AG09309 (cell line): ENCODE measurements around the gene PERM1.

Source experiments
- DNase-seq: peaks from one replicate; pipeline ENCODE4 v3.0.0-alpha.2; 2010; ENCODE audit warnings: low read depth
- H3K4me3 ChIP-seq: 2 replicates; pipeline ENCODE4 v1.5.1; 2011; ENCODE audit warnings: mild to moderate bottlenecking, low read depth, low read length, moderate library complexity; ENCODE audit not compliant: control insufficient read depth
- TF ChIP-seq, protein P1 (sequence below): IDR thresholded peaks from 2 replicates; pipeline ENCODE4 v1.5.1; 2011; ENCODE audit warnings: mild to moderate bottlenecking, low read depth, low read length, inconsistent platforms; ENCODE audit not compliant: insufficient read depth, control insufficient read depth; ENCODE audit errors: missing control alignments

Gene PERM1

DNA sequence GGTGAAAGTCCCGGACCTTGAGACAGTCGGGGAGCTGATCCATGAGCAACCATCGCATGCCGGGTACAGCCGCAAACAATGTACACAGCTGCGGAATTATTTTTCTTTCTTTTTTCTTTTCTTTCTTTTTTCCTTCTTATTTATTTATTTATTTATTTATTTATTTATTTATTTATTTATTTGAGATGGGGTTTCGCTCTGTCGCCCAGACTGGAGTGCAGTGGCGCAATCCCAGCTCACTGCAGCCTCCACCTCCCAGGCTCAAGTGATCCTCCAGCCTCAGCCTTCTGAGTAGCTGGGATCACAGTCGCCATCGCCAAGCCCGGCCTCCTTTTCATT, 2.6 kb upstream of the PERM1 start:
- H3K4me3 ChIP-seq = peak overlapping the region; percentile 19; the same call in 1 of the 2 replicates
- no peak for DNase-seq
- TF ChIP-seq, protein P1, sequence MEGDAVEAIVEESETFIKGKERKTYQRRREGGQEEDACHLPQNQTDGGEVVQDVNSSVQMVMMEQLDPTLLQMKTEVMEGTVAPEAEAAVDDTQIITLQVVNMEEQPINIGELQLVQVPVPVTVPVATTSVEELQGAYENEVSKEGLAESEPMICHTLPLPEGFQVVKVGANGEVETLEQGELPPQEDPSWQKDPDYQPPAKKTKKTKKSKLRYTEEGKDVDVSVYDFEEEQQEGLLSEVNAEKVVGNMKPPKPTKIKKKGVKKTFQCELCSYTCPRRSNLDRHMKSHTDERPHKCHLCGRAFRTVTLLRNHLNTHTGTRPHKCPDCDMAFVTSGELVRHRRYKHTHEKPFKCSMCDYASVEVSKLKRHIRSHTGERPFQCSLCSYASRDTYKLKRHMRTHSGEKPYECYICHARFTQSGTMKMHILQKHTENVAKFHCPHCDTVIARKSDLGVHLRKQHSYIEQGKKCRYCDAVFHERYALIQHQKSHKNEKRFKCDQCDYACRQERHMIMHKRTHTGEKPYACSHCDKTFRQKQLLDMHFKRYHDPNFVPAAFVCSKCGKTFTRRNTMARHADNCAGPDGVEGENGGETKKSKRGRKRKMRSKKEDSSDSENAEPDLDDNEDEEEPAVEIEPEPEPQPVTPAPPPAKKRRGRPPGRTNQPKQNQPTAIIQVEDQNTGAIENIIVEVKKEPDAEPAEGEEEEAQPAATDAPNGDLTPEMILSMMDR = no peak

DNA sequence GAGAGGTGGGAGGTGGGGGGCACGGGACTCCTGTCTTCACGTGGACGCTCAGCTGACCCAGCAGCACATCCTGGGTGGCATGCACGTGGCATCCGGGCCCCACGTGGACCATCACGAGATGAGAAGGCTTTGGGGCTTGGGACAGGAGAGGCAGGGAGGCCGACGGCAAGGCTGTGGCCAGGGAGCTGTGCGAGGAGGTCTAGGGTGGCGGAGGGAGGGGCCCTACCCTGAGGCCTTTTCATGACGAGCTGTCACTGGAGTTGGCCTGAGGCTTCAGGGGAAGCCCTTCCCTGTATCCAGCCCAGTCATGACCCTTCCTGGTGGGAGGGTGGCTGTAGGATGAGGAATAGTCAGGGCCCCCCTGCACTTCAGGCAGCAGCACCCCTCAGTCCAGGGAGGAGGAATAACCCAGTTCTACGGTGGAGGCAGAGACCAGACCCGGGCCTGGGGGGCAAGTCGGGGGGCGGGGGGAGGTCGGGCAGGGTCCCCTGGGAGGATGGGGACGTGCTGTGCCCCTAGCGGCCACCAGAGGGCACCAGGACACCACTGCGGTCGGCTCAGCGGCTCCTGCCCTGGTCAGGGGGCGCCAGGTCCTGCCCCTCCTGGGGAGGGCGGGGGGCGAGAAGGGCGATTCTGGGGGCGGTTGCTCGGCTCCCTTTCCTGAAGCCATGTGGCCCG, 2.0 kb upstream of the PERM1 start:
- DNase-seq = no peak
- peak overlapping the region; percentile 19; the same call in 1 of the 2 replicates for H3K4me3 ChIP-seq

DNA sequence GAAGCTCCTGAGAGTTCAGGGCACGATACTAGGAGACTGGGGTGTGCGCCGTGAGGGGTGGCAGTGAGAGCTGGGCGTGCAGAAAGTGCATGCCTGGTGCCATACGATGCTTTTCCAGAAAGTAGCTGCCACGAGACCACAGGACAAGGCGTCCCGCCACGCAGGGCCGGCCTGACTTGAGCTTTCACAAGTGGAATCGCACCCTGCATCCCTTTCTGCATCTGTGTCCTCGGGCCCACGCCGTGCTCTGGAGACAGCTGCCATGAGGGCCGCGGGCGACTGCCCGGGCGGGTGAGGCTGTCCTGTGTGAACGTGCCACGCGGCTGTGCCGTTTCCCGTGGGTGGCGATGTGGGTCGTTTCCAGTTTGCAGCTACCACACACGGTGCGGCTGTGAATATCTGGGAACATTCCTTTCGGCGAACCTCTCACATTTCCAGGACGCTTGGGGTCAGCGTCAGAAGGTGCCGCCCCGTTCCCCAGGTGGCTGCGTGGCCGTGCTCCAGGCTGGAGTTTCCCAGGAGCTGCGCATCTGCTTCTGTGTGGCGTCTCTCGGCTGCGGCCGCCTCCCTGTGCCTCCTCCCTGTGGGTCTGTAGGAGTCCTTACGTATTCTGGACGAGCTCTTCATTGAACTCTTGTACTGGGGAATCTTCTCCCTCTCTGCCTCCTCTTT, 1.0 kb upstream of the PERM1 start:
- H3K4me3 ChIP-seq = no peak overlapping the region
- TF ChIP-seq, protein P1 = no peak
- DNase-seq = no peak

More for the DNA sequence above, 2.0 kb upstream of the PERM1 start:
- TF ChIP-seq, protein P1 = peak; percentile 83

DNA sequence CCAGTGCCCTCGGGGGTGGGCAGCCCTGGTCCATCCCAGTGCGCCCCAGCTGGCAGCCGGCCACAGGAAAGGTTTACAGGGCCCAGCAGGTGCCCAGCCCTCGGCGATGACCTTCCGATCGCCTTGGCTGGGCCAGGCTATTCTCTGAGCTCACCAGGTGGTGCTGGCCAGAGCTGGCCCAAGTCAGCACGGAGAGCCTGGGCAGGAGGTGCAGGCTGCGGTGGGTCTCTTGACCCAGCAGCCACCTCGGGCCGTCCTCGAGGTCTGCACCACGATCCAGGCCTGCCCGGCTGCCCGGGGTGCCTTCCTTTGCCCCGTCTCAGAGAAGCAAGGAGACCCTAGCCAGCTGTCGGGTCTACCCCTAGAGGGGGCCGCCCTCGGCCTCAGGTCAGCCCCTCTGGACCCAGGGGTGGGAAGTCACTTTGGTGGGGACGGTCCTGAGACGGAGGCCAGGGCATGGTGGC, 370 bp downstream of the PERM1 start:
- TF ChIP-seq, protein P1 = no peak
- no peak overlapping the region for H3K4me3 ChIP-seq
- no peak for DNase-seq

DNA sequence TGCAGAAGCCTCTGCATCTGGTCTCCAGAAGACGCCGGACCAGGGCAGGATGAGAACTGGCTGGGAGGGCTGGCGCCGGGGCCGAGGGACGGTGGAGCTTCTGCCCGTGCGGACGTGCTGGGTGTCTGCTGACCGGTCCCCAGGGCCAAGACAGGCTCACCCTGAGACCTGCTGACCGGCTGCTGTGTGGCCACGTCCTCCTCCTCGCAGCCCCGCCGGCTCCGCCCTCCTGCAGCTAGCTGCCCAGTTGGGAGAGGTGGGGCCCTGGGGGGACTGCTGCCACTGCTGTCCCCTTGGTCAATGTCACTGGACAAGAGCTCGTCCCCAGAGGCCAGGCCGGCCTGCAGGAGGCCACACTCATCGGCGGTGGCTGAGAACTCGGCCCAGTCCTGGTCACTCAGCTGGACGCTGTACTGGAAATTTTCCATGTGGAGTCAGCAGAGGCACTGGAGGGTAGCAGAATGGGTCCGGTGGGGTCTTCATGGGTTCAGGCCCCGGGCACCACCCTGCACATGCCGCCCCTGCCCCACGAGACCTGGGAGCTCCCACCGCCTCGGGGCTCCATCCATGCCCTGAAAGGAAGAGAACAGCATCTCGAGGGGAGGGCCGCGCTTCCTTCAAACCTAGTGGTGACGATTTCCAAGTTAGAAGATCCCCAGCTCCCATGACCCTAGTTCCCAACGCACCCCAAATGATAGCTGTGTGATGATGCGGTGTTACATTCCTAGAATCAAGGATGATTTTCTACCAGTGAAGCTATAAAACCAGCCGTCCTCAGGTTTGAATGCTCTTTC, 1.1 kb downstream of the PERM1 start:
- no peak for DNase-seq
- TF ChIP-seq, protein P1 = no peak
- no peak overlapping the region for H3K4me3 ChIP-seq

DNA sequence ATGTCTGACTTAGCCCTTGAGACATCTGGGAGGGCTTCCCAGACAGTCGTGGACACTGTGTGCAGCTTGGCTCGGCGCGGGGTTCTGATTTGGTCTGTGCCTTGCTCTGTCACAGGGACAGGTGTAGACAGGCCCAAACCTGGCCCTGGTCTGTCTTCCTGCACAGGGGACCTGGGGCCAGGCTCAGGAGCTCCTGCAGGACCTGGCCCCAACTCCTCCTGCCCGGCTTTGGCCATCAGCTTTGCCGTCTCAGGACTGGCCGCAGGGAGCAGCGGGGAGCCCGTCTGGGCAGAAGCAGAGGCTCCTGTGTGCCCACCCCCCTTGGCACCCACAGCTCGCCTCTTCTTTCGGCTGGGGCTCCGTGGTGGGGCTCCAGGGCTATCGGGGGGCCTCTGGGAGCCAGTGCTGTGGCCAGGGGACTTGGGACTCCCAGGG, 1.7 kb downstream of the PERM1 start:
- TF ChIP-seq, protein P1 = no peak
- no peak overlapping the region for H3K4me3 ChIP-seq
- DNase-seq = no peak
